ENCODE results near the gene GAREM1. TPM values are rescaled to one million over a fixed set of nuclear protein-coding genes. Genes with fewer than 3 reads are reported as not detected.

Gene GAREM1
- total and polyA plus RNA-seq, 8 donors = 2.9 to 55.9 (median 13.5) TPM

DNA sequence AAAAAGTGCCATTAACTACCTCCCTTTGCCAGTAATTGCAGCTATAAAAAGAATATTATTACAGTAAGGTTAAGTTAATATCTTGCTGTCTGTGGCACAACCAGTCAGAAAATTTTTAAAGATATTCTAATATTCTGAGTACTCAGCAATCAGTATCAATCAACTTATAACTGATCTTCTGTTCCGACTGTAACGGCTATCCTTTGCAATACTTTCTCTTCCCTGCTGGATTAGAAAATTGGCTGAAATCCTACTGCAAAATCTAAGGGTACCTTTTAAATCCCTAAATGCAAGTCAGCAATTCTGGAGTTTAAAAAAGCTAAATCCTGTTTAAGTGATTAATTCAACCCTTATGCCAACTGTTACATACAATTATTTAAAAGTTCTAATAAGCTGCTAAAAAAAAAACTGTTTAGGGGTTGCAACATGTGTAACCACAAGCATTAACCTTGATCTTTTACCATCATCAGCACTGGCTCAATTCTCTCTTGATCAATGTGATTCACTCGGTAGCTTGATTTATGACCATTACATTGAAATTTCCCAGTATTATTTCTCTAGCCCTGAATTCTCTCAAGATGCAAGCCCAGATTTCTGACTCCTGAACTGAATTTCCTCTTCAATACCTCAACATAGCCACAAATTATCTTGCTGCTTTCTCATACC lies 20.5 kb downstream of the GAREM1 start:
- intact Hi-C loops (cut with DNase I) = no loop called here
- Histone ChIP-seq H3K36me3 (no peaks in the 10 kb centered on the region), H3K4me3 (no peak overlapping the region), H3K9me3 (no peaks in the 10 kb centered on the region), H3K27me3 (no peaks in the 10 kb centered on the region), H3K27ac (no peak overlapping the region), H3K4me1 (peaks cover 0 to 13% (median 6%) of the 10 kb centered on the region in 3 donors)
- 56 to 67% methylated on average over 3 of the region's 3 CpGs for WGBS, 2 donors
- ATAC-seq (peak in 2 of 4 donors; percentile 13 to 46), FAIRE-seq (no peak), DNase-seq (no peak)
- TF ChIP-seq, protein P1, sequence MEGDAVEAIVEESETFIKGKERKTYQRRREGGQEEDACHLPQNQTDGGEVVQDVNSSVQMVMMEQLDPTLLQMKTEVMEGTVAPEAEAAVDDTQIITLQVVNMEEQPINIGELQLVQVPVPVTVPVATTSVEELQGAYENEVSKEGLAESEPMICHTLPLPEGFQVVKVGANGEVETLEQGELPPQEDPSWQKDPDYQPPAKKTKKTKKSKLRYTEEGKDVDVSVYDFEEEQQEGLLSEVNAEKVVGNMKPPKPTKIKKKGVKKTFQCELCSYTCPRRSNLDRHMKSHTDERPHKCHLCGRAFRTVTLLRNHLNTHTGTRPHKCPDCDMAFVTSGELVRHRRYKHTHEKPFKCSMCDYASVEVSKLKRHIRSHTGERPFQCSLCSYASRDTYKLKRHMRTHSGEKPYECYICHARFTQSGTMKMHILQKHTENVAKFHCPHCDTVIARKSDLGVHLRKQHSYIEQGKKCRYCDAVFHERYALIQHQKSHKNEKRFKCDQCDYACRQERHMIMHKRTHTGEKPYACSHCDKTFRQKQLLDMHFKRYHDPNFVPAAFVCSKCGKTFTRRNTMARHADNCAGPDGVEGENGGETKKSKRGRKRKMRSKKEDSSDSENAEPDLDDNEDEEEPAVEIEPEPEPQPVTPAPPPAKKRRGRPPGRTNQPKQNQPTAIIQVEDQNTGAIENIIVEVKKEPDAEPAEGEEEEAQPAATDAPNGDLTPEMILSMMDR (IDR thresholded peaks at IDR 0.05) = no peak

DNA sequence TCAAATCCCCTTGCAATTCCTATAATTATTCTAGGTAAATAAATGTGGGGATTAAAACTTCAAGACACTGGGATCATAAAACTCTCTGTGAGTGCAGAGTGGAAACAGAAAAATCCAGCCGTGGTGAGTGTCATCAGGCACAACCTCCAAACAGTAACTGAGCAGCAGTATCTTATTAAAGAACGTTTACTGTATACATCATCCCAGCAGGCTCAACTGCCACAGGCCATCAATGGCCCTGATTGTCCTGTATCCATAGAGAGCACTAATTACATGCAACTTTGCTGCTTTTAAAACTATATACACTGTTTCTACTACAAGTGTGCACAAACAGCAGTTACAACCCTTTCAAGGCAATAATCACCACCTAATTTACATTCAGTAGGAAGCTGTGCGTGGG lies 23.9 kb downstream of the GAREM1 start:
- Histone ChIP-seq H3K27me3 (no peaks in the 10 kb centered on the region), H3K9me3 (no peaks in the 10 kb centered on the region), H3K4me3 (no peak overlapping the region), H3K4me1 (peaks cover 3 to 16% (median 6%) of the 10 kb centered on the region in 3 donors), H3K27ac (no peak overlapping the region), H3K36me3 (no peaks in the 10 kb centered on the region)
- FAIRE-seq = no peak
- ATAC-seq = no peak
- intact Hi-C loops (cut with DNase I) = no loop called here
- 61 to 67% methylated on average over 3 of the region's 3 CpGs for WGBS, 2 donors
- TF ChIP-seq, protein P1 (IDR thresholded peaks at IDR 0.05) = no peak
- DNase-seq = no peak

DNA sequence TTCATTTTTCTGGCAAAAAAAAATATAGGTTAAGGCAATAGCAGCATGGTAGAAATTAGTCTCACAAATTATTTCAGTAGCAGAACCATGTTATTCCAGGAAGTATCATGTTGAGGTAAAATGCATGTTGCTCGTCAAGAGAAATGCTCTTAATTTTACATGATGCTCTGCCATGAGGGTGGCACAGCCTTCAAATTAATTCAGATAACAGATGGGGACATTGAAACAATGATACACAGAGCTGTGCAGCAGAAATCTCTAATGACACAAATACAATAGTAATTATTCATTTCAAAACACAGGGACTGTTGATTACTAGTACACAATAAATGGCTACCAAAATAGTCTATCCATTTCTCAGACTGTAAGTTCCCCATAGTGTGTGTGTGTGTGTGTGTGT lies 24.8 kb downstream of the GAREM1 start:
- TF ChIP-seq, protein P1 (IDR thresholded peaks at IDR 0.05) = no peak
- Histone ChIP-seq H3K9me3 (no peaks in the 10 kb centered on the region), H3K36me3 (no peaks in the 10 kb centered on the region), H3K4me1 (peaks cover 3 to 16% (median 6%) of the 10 kb centered on the region in 3 donors), H3K27me3 (no peaks in the 10 kb centered on the region), H3K4me3 (no peak overlapping the region), H3K27ac (no peak overlapping the region)
- FAIRE-seq = no peak
- WGBS, 2 donors = 84 to 92% methylated on average over 1 of the region's 1 CpG
- DNase-seq = no peak
- intact Hi-C loops (cut with DNase I) = no loop called here
- ATAC-seq = no peak

DNA sequence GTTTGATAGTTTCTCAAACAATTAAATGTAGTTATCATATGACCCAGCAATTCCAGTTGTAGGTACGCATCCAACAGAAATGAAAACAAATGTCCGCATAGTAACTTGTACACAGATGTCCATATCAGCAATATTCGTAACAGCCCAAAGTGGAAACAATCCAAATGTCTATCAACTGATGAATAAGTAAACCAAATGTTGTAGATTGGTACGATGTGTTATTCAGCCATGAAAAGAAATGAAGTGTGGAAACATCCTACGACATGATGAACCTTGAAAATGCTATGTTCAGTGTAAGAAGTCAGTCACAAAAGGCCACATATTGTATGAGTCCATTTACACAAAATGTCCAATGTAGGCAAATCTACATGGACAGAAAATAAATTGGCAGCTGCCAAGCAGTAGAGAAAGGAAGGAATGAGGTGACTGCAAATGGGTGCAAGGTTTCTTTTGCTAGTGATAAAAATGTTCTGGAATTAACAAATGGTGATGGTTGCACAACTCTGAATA lies 26.9 kb downstream of the GAREM1 start:
- no peaks in the 10 kb centered on the region for H3K36me3 ChIP-seq
- DNase-seq (no peak), ATAC-seq (peak in 2 of 4 donors; percentile 12 to 49), FAIRE-seq (no peak)
- H3K4me1 ChIP-seq = peaks cover 3 to 4% (median 4%) of the 10 kb centered on the region in 3 donors
- TF ChIP-seq, protein P1 (IDR thresholded peaks at IDR 0.05) = no peak
- no peak overlapping the region for H3K4me3 ChIP-seq
- no peak overlapping the region for H3K27ac ChIP-seq
- no peaks in the 10 kb centered on the region for H3K27me3 ChIP-seq
- 34 to 38% methylated on average over 5 of the region's 5 CpGs for WGBS, 2 donors
- intact Hi-C loops (cut with DNase I) = no loop called here
- H3K9me3 ChIP-seq = no peaks in the 10 kb centered on the region

DNA sequence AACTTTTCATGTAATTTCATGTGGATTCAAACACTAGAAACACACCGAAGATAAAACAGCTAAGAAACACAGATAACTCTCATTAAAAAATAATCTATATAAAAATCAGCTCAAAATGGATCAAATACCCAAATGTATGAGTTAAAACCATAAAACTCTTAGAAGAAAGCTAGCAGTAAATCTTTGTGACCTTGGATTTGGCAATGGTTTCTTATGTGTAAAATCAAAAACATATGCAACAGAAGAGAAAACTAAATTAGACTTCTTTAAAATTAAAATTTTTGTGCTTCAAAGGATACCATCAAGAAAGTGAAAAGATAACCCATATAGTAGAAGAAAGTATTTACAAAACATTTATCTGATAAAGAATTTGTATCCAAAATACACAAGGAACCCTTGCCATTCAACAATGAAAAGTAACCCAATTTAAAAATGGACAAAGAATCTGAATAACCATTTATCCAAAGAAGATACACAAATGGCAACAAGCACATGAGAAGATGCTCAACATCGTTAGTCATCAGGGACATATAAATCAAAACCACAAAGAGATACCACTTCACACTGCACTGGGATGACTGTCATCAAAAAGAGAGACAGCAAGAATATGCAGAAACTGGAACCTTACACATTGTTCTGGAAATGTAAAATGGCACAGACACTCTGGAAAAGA lies 27.5 kb downstream of the GAREM1 start:
- ATAC-seq (no peak), FAIRE-seq (peak; percentile 57), DNase-seq (no peak)
- Histone ChIP-seq H3K27me3 (no peaks in the 10 kb centered on the region), H3K36me3 (no peaks in the 10 kb centered on the region), H3K9me3 (no peaks in the 10 kb centered on the region), H3K4me1 (peaks cover 3 to 4% (median 4%) of the 10 kb centered on the region in 3 donors), H3K4me3 (no peak overlapping the region), H3K27ac (no peak overlapping the region)
- TF ChIP-seq, protein P1 (IDR thresholded peaks at IDR 0.05) = no peak
- intact Hi-C loops (cut with DNase I) = no loop called here
- 92% methylated on average over 2 of the region's 2 CpGs for WGBS, 2 donors
